HL-60/S4 treated with retinoic acid at 250 ng/mL for 4 days and 3 days (cell line): ENCODE results near the gene BCAS3.
"Not testable (repeated sequence)": the region's sequence is repeated elsewhere in the genome, so short reads cannot be mapped to it uniquely, and the experiment has no call there.

Source experiments
- in situ Hi-C: fragments of 300-500 bp; cut with MboI; formaldehyde crosslinking; loops from 2 replicates; pipeline ENCODE4 v1.7.0; 2022; ENCODE audit warnings: low sequenced_read_pairs

The BCAS3 gene

GRCh38 chr17:60910415-60910814 is 232.8 kb downstream of the BCAS3 start:
- in situ Hi-C loops, result no loop called here

- in situ Hi-C loops, result no loop called here
Observed at GRCh38 chr17:60914078-60914477, 236.4 kb downstream of the BCAS3 start.

- in situ Hi-C loops, result no loop called here
Observed at GRCh38 chr17:60916043-60916442, 238.4 kb downstream of the BCAS3 start.

GRCh38 chr17:60920107-60920506 is 242.5 kb downstream of the BCAS3 start:
- in situ Hi-C loops, result no loop called here

GRCh38 chr17:60923000-60923399 is 245.3 kb downstream of the BCAS3 start:
- in situ Hi-C loops, result no loop called here

- in situ Hi-C loops, result no loop called here
Observed at GRCh38 chr17:60926466-60927183, 249.0 kb downstream of the BCAS3 start.

GRCh38 chr17:60933739-60934138 is 256.1 kb downstream of the BCAS3 start:
- in situ Hi-C loops, result no loop called here

- in situ Hi-C loops, result no loop called here
Observed at GRCh38 chr17:60934723-60935122, 257.1 kb downstream of the BCAS3 start.

- in situ Hi-C loops, result not testable (repeated sequence)
Observed at GRCh38 chr17:60935991-60936390, 258.3 kb downstream of the BCAS3 start.

GRCh38 chr17:60939318-60939717 is 261.7 kb downstream of the BCAS3 start:
- in situ Hi-C loops, result no loop called here

GRCh38 chr17:60941028-60941427 is 263.4 kb downstream of the BCAS3 start:
- in situ Hi-C loops, result no loop called here

- in situ Hi-C loops, result no loop called here
Observed at GRCh38 chr17:60941571-60941970, 263.9 kb downstream of the BCAS3 start.

GRCh38 chr17:60944751-60945150 is 267.1 kb downstream of the BCAS3 start:
- in situ Hi-C loops, result no loop called here

GRCh38 chr17:60947100-60947499 is 269.4 kb downstream of the BCAS3 start:
- in situ Hi-C loops, result no loop called here

GRCh38 chr17:60947543-60947942 is 269.9 kb downstream of the BCAS3 start:
- in situ Hi-C loops, result no loop called here

GRCh38 chr17:60952747-60953146 is 275.1 kb downstream of the BCAS3 start:
- in situ Hi-C loops, result loop anchor here (25.0 kb wide), 1 partner anchor 885 kb away; no protein-coding TSS in a partner anchor

- in situ Hi-C loops, result loop anchor here (25.0 kb wide), 1 partner anchor 878 kb away; no protein-coding TSS in a partner anchor
Observed at GRCh38 chr17:60959011-60959410, 281.4 kb downstream of the BCAS3 start.

- in situ Hi-C loops, result loop anchor here (25.0 kb wide), 1 partner anchor 878 kb away; no protein-coding TSS in a partner anchor
Observed at GRCh38 chr17:60959696-60960095, 282.0 kb downstream of the BCAS3 start.

- in situ Hi-C loops, result loop anchor here (25.0 kb wide), 1 partner anchor 877 kb away; no protein-coding TSS in a partner anchor
Observed at GRCh38 chr17:60960398-60961065, 282.9 kb downstream of the BCAS3 start.

GRCh38 chr17:60964160-60964559 is 286.5 kb downstream of the BCAS3 start:
- in situ Hi-C loops, result loop anchor here (25.0 kb wide), 1 partner anchor 873 kb away; no protein-coding TSS in a partner anchor

GRCh38 chr17:60968266-60968665 is 290.6 kb downstream of the BCAS3 start:
- in situ Hi-C loops, result loop anchor here (25.0 kb wide), 1 partner anchor 869 kb away; no protein-coding TSS in a partner anchor

GRCh38 chr17:60969500-60970037 is 291.9 kb downstream of the BCAS3 start:
- in situ Hi-C loops, result loop anchor here (25.0 kb wide), 1 partner anchor 868 kb away; no protein-coding TSS in a partner anchor
